ENCODE data around the gene DHRS7.

Gene DHRS7

GRCh38 chr14:60196291-60196690 is 31.1 kb upstream of the DHRS7 start:
- Histone ChIP-seq H3K36me3 (ENCODE audit: insufficient read depth, insufficient read length, low read length) (no peaks in the 10 kb centered on the region), H3K27me3 (ENCODE audit: insufficient read depth, insufficient read length) (no peaks in the 10 kb centered on the region), H3K9ac (ENCODE audit: insufficient read length, low read depth) (no peak overlapping the region), H3K9me3 (ENCODE audit: insufficient read depth, low read length) (no peaks in the 10 kb centered on the region), H3K4me3 (ENCODE audit: insufficient read length, low read depth) (no peak overlapping the region), H3K4me1 (ENCODE audit: insufficient read depth, insufficient read length) (no peaks in the 10 kb centered on the region)
- no peak for TF ChIP-seq ZNF274 (IDR thresholded peaks at IDR 0.05; ENCODE audit: low read depth, low read length)
- no peak for DNase-seq (ENCODE audit: low read depth, low spot score)

- TF ChIP-seq SUZ12 (IDR thresholded peaks at IDR 0.05; ENCODE audit: extremely low read depth, insufficient read depth, insufficient read length) (no peak), YY1 (IDR thresholded peaks at IDR 0.05; ENCODE audit: insufficient read depth, insufficient read length) (no peak), ZNF274 (IDR thresholded peaks at IDR 0.05; ENCODE audit: low read depth, low read length) (no peak)
- H3K4me3 ChIP-seq (ENCODE audit: insufficient read length, low read depth) = no peak overlapping the region
- no peak for DNase-seq (ENCODE audit: low read depth, low spot score)
- H3K4me1 ChIP-seq (ENCODE audit: insufficient read depth, insufficient read length) = no peaks in the 10 kb centered on the region
- no peak overlapping the region for H3K9ac ChIP-seq (ENCODE audit: insufficient read length, low read depth)
- no peaks in the 10 kb centered on the region for H3K36me3 ChIP-seq (ENCODE audit: insufficient read depth, insufficient read length, low read length)
- H3K27me3 ChIP-seq (ENCODE audit: insufficient read depth, insufficient read length) = no peaks in the 10 kb centered on the region
- no peaks in the 10 kb centered on the region for H3K9me3 ChIP-seq (ENCODE audit: insufficient read depth, low read length)
These were observed 30.1 kb upstream of the DHRS7 start for GRCh38 chr14:60195179-60195810.

- H3K4me1 ChIP-seq (ENCODE audit: insufficient read depth, insufficient read length) = no peaks in the 10 kb centered on the region
- no peak overlapping the region for H3K4me3 ChIP-seq (ENCODE audit: insufficient read length, low read depth)
- no peaks in the 10 kb centered on the region for H3K36me3 ChIP-seq (ENCODE audit: insufficient read depth, insufficient read length, low read length)
- no peak overlapping the region for H3K9ac ChIP-seq (ENCODE audit: insufficient read length, low read depth)
- TF ChIP-seq ZNF274 (IDR thresholded peaks at IDR 0.05; ENCODE audit: low read depth, low read length) (no peak), SUZ12 (IDR thresholded peaks at IDR 0.05; ENCODE audit: extremely low read depth, insufficient read depth, insufficient read length) (no peak), YY1 (IDR thresholded peaks at IDR 0.05; ENCODE audit: insufficient read depth, insufficient read length) (no peak)
- H3K9me3 ChIP-seq (ENCODE audit: insufficient read depth, low read length) = no peaks in the 10 kb centered on the region
- no peak for DNase-seq (ENCODE audit: low read depth, low spot score)
- no peaks in the 10 kb centered on the region for H3K27me3 ChIP-seq (ENCODE audit: insufficient read depth, insufficient read length)
These were observed 25.0 kb upstream of the DHRS7 start for GRCh38 chr14:60189923-60190840.

- DNase-seq (ENCODE audit: low read depth, low spot score) = no peak
- TF ChIP-seq ZNF274 (IDR thresholded peaks at IDR 0.05; ENCODE audit: low read depth, low read length) = no peak
- no peak for TF ChIP-seq SUZ12 (IDR thresholded peaks at IDR 0.05; ENCODE audit: extremely low read depth, insufficient read depth, insufficient read length)
- no peak for TF ChIP-seq YY1 (IDR thresholded peaks at IDR 0.05; ENCODE audit: insufficient read depth, insufficient read length)
- no peaks in the 10 kb centered on the region for H3K4me1 ChIP-seq (ENCODE audit: insufficient read depth, insufficient read length)
- H3K36me3 ChIP-seq (ENCODE audit: insufficient read depth, insufficient read length, low read length) = no peaks in the 10 kb centered on the region
- no peak overlapping the region for H3K9ac ChIP-seq (ENCODE audit: insufficient read length, low read depth)
- H3K4me3 ChIP-seq (ENCODE audit: insufficient read length, low read depth) = no peak overlapping the region
- no peaks in the 10 kb centered on the region for H3K27me3 ChIP-seq (ENCODE audit: insufficient read depth, insufficient read length)
- no peaks in the 10 kb centered on the region for H3K9me3 ChIP-seq (ENCODE audit: insufficient read depth, low read length)
These were observed 23.5 kb upstream of the DHRS7 start for GRCh38 chr14:60188696-60189095.

- H3K36me3 ChIP-seq (ENCODE audit: insufficient read depth, insufficient read length, low read length) = no peaks in the 10 kb centered on the region
- no peaks in the 10 kb centered on the region for H3K27me3 ChIP-seq (ENCODE audit: insufficient read depth, insufficient read length)
- no peak for DNase-seq (ENCODE audit: low read depth, low spot score)
- no peaks in the 10 kb centered on the region for H3K9me3 ChIP-seq (ENCODE audit: insufficient read depth, low read length)
- H3K9ac ChIP-seq (ENCODE audit: insufficient read length, low read depth) = no peak overlapping the region
- H3K4me3 ChIP-seq (ENCODE audit: insufficient read length, low read depth) = no peak overlapping the region
- TF ChIP-seq YY1 (IDR thresholded peaks at IDR 0.05; ENCODE audit: insufficient read depth, insufficient read length) (no peak), SUZ12 (IDR thresholded peaks at IDR 0.05; ENCODE audit: extremely low read depth, insufficient read depth, insufficient read length) (no peak), ZNF274 (IDR thresholded peaks at IDR 0.05; ENCODE audit: low read depth, low read length) (no peak)
- H3K4me1 ChIP-seq (ENCODE audit: insufficient read depth, insufficient read length) = no peaks in the 10 kb centered on the region
These were observed 22.9 kb upstream of the DHRS7 start for GRCh38 chr14:60188115-60188514.

- Histone ChIP-seq H3K9me3 (ENCODE audit: insufficient read depth, low read length) (no peaks in the 10 kb centered on the region), H3K4me1 (ENCODE audit: insufficient read depth, insufficient read length) (no peaks in the 10 kb centered on the region), H3K27me3 (ENCODE audit: insufficient read depth, insufficient read length) (no peaks in the 10 kb centered on the region), H3K36me3 (ENCODE audit: insufficient read depth, insufficient read length, low read length) (no peaks in the 10 kb centered on the region), H3K4me3 (ENCODE audit: insufficient read length, low read depth) (no peak overlapping the region), H3K9ac (ENCODE audit: insufficient read length, low read depth) (no peak overlapping the region)
- no peak for TF ChIP-seq SUZ12 (IDR thresholded peaks at IDR 0.05; ENCODE audit: extremely low read depth, insufficient read depth, insufficient read length)
- no peak for TF ChIP-seq YY1 (IDR thresholded peaks at IDR 0.05; ENCODE audit: insufficient read depth, insufficient read length)
- no peak for TF ChIP-seq ZNF274 (IDR thresholded peaks at IDR 0.05; ENCODE audit: low read depth, low read length)
- no peak for DNase-seq (ENCODE audit: low read depth, low spot score)
These were observed 19.8 kb upstream of the DHRS7 start for GRCh38 chr14:60184905-60185555.
